IMR-90 (cell line): ENCODE results near the gene CHL1. TPM values are rescaled to one million over a fixed set of nuclear protein-coding genes. Genes with fewer than 3 reads are reported as not detected.

Experiments
- ATAC-seq: fragments of 200-7000 bp; cut with Tn5 transposase; 2 replicates; pipeline ENCODE4 v1.9.1; 2020; ENCODE audit warnings: low read depth, mild to moderate bottlenecking, moderate library complexity
- BruUV-seq: library from RNA; stranded (reverse); fragments of 400-500 nt; replicated peaks from 2 replicates; lab custom pipeline; 2021; lab: Mats Ljungman, UMichigan
- CTCF ChIA-PET: fragments of 300-600 bp; formaldehyde crosslinking; extraction: SDS; loops from one replicate; lab custom pipeline; 2021; ENCODE audit warnings: antibody characterized with exemption; lab: Yijun Ruan, JAX
- POLR2A ChIA-PET: fragments of 300-600 bp; sonication (Branson Sonifier 250); formaldehyde crosslinking; loops from one replicate; lab custom pipeline; 2022; ENCODE audit warnings: antibody characterized with exemption; ENCODE audit not compliant: unreplicated experiment; lab: Charles Lee
- DNase-seq: peaks from one replicate; pipeline ENCODE4 v3.0.0; 2013
- H2AFZ ChIP-seq: replicated peaks from 2 replicates; pipeline ENCODE3; 2013; ENCODE audit warnings: low read length, mild to moderate bottlenecking; ENCODE audit not compliant: poor library complexity
- H2AK5ac ChIP-seq: 2 replicates; pipeline ENCODE4 v1.6.1; 2013; ENCODE audit warnings: low read depth, low read length, inconsistent platforms
- H2AK9ac ChIP-seq: replicated peaks from 2 replicates; pipeline ENCODE3; 2013; ENCODE audit warnings: mild to moderate bottlenecking, low read depth, low read length, moderate library complexity; ENCODE audit not compliant: poor library complexity
- H2BK120ac ChIP-seq: 2 replicates; pipeline ENCODE4 v1.6.1; 2013; ENCODE audit warnings: low read depth, low read length, inconsistent platforms
- H2BK15ac ChIP-seq: 3 replicates; pipeline ENCODE4 v1.6.1; 2013; ENCODE audit warnings: low read depth, low read length, inconsistent platforms
- H2BK20ac ChIP-seq: 2 replicates; pipeline ENCODE4 v1.6.1; 2013; ENCODE audit warnings: low read depth, mild to moderate bottlenecking, inconsistent platforms, low read length, moderate library complexity
- H2BK5ac ChIP-seq: 2 replicates; pipeline ENCODE4 v1.6.1; 2013; ENCODE audit warnings: mild to moderate bottlenecking, low read depth, low read length, inconsistent platforms; ENCODE audit not compliant: poor library complexity, severe bottlenecking
- H3K14ac ChIP-seq: replicated peaks from 2 replicates; pipeline ENCODE4 v1.6.1; 2013; ENCODE audit warnings: low read depth, low read length, inconsistent platforms
- H3K18ac ChIP-seq: 2 replicates; pipeline ENCODE4 v1.6.1; 2013; ENCODE audit warnings: low read depth, low read length, control low read depth
- H3K23ac ChIP-seq: 2 replicates; pipeline ENCODE4 v1.6.1; 2013; ENCODE audit warnings: low read depth, low read length, inconsistent platforms
- H3K27ac ChIP-seq: 2 replicates; pipeline ENCODE4 v1.5.1; 2013; ENCODE audit warnings: mild to moderate bottlenecking, control low read depth, low read length; ENCODE audit not compliant: insufficient read depth
- H3K27me3 ChIP-seq: 2 replicates; pipeline ENCODE4 v1.6.1; 2013; ENCODE audit warnings: low read length; ENCODE audit not compliant: control insufficient read depth, insufficient read depth
- H3K36me3 ChIP-seq: 2 replicates; pipeline ENCODE4 v1.6.1; 2013; ENCODE audit warnings: low read length, mixed read lengths; ENCODE audit not compliant: control insufficient read depth, insufficient read depth
- H3K4ac ChIP-seq: 2 replicates; pipeline ENCODE4 v1.6.1; 2013; ENCODE audit warnings: low read depth, low read length, inconsistent platforms
- H3K4me1 ChIP-seq: 2 replicates; pipeline ENCODE4 v1.6.1; 2013; ENCODE audit warnings: low read length, mixed read lengths; ENCODE audit not compliant: control insufficient read depth, insufficient read depth
- H3K4me2 ChIP-seq: 2 replicates; pipeline ENCODE4 v1.6.1; 2013; ENCODE audit warnings: low read depth, mild to moderate bottlenecking, control low read depth, low read length, moderate library complexity
- H3K4me3 ChIP-seq: 2 replicates; pipeline ENCODE4 v1.5.1; 2013; ENCODE audit warnings: low read depth, mild to moderate bottlenecking, control low read depth, low read length, moderate library complexity; ENCODE audit not compliant: insufficient read depth
- H3K56ac ChIP-seq: 2 replicates; pipeline ENCODE4 v1.6.1; 2013; ENCODE audit warnings: low read length, inconsistent platforms; ENCODE audit not compliant: insufficient read depth; ENCODE audit errors: extremely low read depth
- H3K79me1 ChIP-seq, 2 experiments: 2 replicates each; pipeline ENCODE4 v1.6.1; 2013; ENCODE audit warnings: low read length in 2 of 2, inconsistent platforms in 1 of 2, low read depth in 1 of 2
- H3K9ac ChIP-seq: 2 replicates; pipeline ENCODE4 v1.6.1; 2013; ENCODE audit warnings: low read depth, low read length, control low read depth
- H3K9me1 ChIP-seq: 2 replicates; pipeline ENCODE4 v1.6.1; 2013; ENCODE audit warnings: low read length, inconsistent platforms; ENCODE audit not compliant: insufficient read depth
- H3K9me3 ChIP-seq: 2 replicates; pipeline ENCODE4 v1.6.1; 2013; ENCODE audit warnings: low read length; ENCODE audit not compliant: control insufficient read depth, insufficient read depth
- H4K20me1 ChIP-seq: 2 replicates; pipeline ENCODE4 v1.6.1; 2013; ENCODE audit warnings: low read length, inconsistent platforms; ENCODE audit not compliant: insufficient read depth
- H4K5ac ChIP-seq: 2 replicates; pipeline ENCODE4 v1.6.1; 2013; ENCODE audit warnings: mild to moderate bottlenecking, low read depth, low read length, control low read depth
- H4K8ac ChIP-seq, 2 experiments: 2 replicates each; pipeline ENCODE4 v1.6.1; 2013; ENCODE audit warnings: low read depth in 2 of 2, low read length in 2 of 2, control low read depth in 1 of 2, inconsistent platforms in 1 of 2
- H4K91ac ChIP-seq: 2 replicates; pipeline ENCODE4 v1.6.1; 2013; ENCODE audit warnings: low read depth, low read length, inconsistent platforms; ENCODE audit not compliant: insufficient read depth
- BHLHE40 ChIP-seq: fragments of 150-350 bp; IDR thresholded peaks from 2 replicates; pipeline ENCODE4 v1.6.1; 2016; ENCODE audit warnings: mild to moderate bottlenecking, low read depth, low read length
- CEBPB ChIP-seq: IDR thresholded peaks from 2 replicates; pipeline ENCODE4 v1.6.1; 2012; ENCODE audit warnings: low read depth, low read length, improper control_type of control experiment
- CHD1 ChIP-seq: IDR thresholded peaks from 2 replicates; pipeline ENCODE4 v1.6.1; 2012; ENCODE audit warnings: low read depth, low read length, improper control_type of control experiment
- CTCF ChIP-seq: conservative IDR thresholded peaks from 2 replicates; pipeline ENCODE4 v1.5.1; 2012; ENCODE audit warnings: mild to moderate bottlenecking, low read depth, low read length, improper control_type of control experiment
- ELK1 ChIP-seq: fragments of 150-350 bp; IDR thresholded peaks from 2 replicates; pipeline ENCODE4 v1.6.1; 2016; ENCODE audit warnings: low read depth, mild to moderate bottlenecking, low read length, moderate library complexity, borderline replicate concordance
- FOS ChIP-seq: fragments of 150-350 bp; IDR thresholded peaks from 2 replicates; pipeline ENCODE4 v1.6.1; 2016; ENCODE audit warnings: low read depth, low read length
- MAFK ChIP-seq: IDR thresholded peaks from 2 replicates; pipeline ENCODE4 v1.6.1; 2012; ENCODE audit warnings: low read depth, low read length, improper control_type of control experiment
- MAZ ChIP-seq: IDR thresholded peaks from 2 replicates; pipeline ENCODE4 v1.6.1; 2012; ENCODE audit warnings: low read depth, mild to moderate bottlenecking, low read length, improper control_type of control experiment, moderate library complexity, borderline replicate concordance
- MXI1 ChIP-seq: IDR thresholded peaks from 2 replicates; pipeline ENCODE4 v1.6.1; 2012; ENCODE audit warnings: low read depth, mild to moderate bottlenecking, low read length, moderate library complexity, borderline replicate concordance
- POLR2A ChIP-seq: IDR thresholded peaks from 2 replicates; pipeline ENCODE4 v1.6.1; 2012; ENCODE audit warnings: mild to moderate bottlenecking, low read depth, low read length
- RAD21 ChIP-seq: IDR thresholded peaks from 2 replicates; pipeline ENCODE4 v1.6.1; 2012; ENCODE audit warnings: low read length, improper control_type of control experiment
- RCOR1 ChIP-seq: IDR thresholded peaks from 2 replicates; pipeline ENCODE4 v1.6.1; 2012; ENCODE audit warnings: mild to moderate bottlenecking, low read length, improper control_type of control experiment; ENCODE audit not compliant: insufficient replicate concordance
- RFX5 ChIP-seq: IDR thresholded peaks from 2 replicates; pipeline ENCODE4 v1.8.0; 2012; ENCODE audit warnings: low read depth, mild to moderate bottlenecking, low read length, moderate library complexity
- USF2 ChIP-seq: fragments of 150-350 bp; IDR thresholded peaks from 2 replicates; pipeline ENCODE4 v1.6.1; 2017; ENCODE audit warnings: mild to moderate bottlenecking, antibody characterized with exemption, low read length, low read depth
- WGBS, 2 experiments: methylation state at CpG; one replicate each; pipeline versions ENCODE4 v1.1.5 to v1.1.7; 2013; ENCODE audit warnings: missing lambda C conversion rate in 2 of 2; ENCODE audit not compliant: insufficient read length in 1 of 2; ENCODE audit errors: extremely low coverage in 2 of 2; 5-methylcytosine and 5-hydroxymethylcytosine counted together
- dilution Hi-C: fragments of 300-500 bp; cut with HindIII; formaldehyde crosslinking; loops from one replicate; pipeline ENCODE4 v1.14.3; 2018; ENCODE audit warnings: low sequenced_read_pairs; ENCODE audit not compliant: unreplicated experiment
- in situ Hi-C: fragments of 300-500 bp; cut with MboI; formaldehyde crosslinking; loops from 3 replicates; pipeline ENCODE4 v1.14.3; 2019; ENCODE audit warnings: low sequenced_read_pairs, inconsistent platforms, mixed read lengths
- intact Hi-C: fragments of 100-400 bp; cut with micrococcal nuclease; formaldehyde crosslinking; loops from 2 replicates; pipeline ENCODE4 v1.10.0; 2022
- polyA plus RNA-seq, 3 experiments: library from polyadenylated mRNA; depleted of rRNA; stranded (reverse); fragments of >200 nt; gene quantifications; 2 replicates each; pipeline ENCODE4 v1.2.3, GENCODE V29; 2012; ENCODE audit warnings: low replicate concordance in 1 of 3
- total RNA-seq: library from RNA; depleted of rRNA; stranded (reverse); fragments of >200 nt; gene quantifications from 2 replicates; pipeline ENCODE4 v1.2.3, GENCODE V29; 2012

The CHL1 gene
- total and polyA plus RNA-seq, 2 of the 4 experiments (the other 2 are of a cell fraction) = 0.38 to 1.6 TPM

- Histone ChIP-seq H3K14ac (no peak overlapping the region), H2AK5ac (no peak overlapping the region), H3K4ac (no peak overlapping the region), H3K18ac (no peak overlapping the region), H2BK5ac (no peak overlapping the region), H3K4me2 (no peak overlapping the region), H4K5ac (no peak overlapping the region), H2BK120ac (no peak overlapping the region), H2BK15ac (no peak overlapping the region), H3K9ac (no peak overlapping the region), H3K4me3 (no peak overlapping the region), H2AFZ (no peak overlapping the region), H3K23ac (no peak overlapping the region), H2BK20ac (no peak overlapping the region), H3K36me3 (no peaks in the 10 kb centered on the region), H3K9me1 (no peaks in the 10 kb centered on the region), H3K56ac (no peak overlapping the region), H4K91ac (no peak overlapping the region), H4K20me1 (no peaks in the 10 kb centered on the region), H3K79me1 (no peaks in the 10 kb centered on the region), H4K8ac (no peak overlapping the region), H3K27ac (no peak overlapping the region), H3K4me1 (no peaks in the 10 kb centered on the region), H2AK9ac (no peak overlapping the region), H3K27me3 (no peaks in the 10 kb centered on the region), H3K9me3 (no peaks in the 10 kb centered on the region)
- intact Hi-C loops (no loop called here), in situ Hi-C loops (no loop called here), dilution Hi-C loops (no loop called here)
- ChIA-PET POLR2A (no interaction called here), CTCF (no interaction called here)
- TF ChIP-seq FOS (no peak), MXI1 (no peak), RCOR1 (no peak), CEBPB (no peak), USF2 (no peak), BHLHE40 (no peak), MAZ (no peak), CHD1 (no peak), POLR2A (no peak), RAD21 (no peak), ELK1 (no peak), MAFK (no peak), CTCF (no peak), RFX5 (no peak)
- no peak for DNase-seq
- no peak for ATAC-seq
- no TSS peak for BruUV-seq
- no CpG with 5 or more reads among the region's 3 CpGs for WGBS, 2 experiments
Measured at GRCh38 chr3:317012-317411, 120.4 kb downstream of the CHL1 start.
